CD4-positive, alpha-beta T cell treated with Interferon gamma for 1 hour (primary cell): ENCODE data around the gene TEX10.
A peak's percentile ranks its signal among the peaks of the same experiment; 100 is the strongest.
"Not testable (repeated sequence)": the region's sequence is repeated elsewhere in the genome, so short reads cannot be mapped to it uniquely, and the experiment has no call there.

ENCODE experiments used
- DNase-seq: peaks from one replicate; pipeline ENCODE4 v3.0.0-alpha.2; 2020

Gene TEX10

GRCh38 chr9:100341889-100342288 is 10.9 kb downstream of the TEX10 start:
- DNase-seq: no peak

DNA sequence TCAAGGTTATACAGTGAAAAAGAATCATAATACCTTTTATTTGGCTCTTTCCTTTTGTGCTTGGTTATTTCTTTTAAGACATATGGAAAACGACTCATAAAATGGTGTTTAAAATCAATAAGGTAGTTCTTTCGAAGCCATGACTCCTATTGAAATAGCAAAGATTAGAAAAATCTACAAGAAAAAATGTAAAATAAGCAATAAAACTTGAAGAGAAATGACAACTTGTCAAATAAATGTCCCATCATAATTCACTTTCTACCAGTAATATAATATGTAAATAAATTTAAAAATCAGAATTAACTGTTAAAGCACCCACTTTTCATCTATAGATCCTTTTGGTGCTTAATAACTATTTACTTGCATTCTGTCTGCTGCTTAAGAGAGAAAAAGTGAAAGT is 12.5 kb downstream of the TEX10 start:
- no peak for DNase-seq

DNA sequence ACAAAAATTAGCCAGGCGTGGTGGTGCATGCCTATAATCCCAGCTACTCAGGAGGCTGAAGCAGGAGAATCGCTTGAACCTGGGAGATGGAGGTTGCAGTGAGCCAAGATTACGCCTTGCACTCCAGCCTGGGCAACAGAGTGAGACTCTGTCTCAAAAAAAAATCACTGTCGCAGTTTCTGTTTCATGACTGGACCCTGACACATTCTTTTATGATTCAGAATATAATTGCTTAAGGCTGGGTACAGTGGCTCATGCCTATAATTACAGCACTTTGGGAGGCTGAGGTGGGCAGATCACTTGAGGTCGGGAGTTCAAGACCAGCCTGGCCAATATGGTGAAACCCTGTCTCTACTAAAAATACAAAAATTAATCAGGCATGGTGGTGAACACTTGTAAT is 14.0 kb downstream of the TEX10 start:
- not testable (repeated sequence) for DNase-seq

- no peak for DNase-seq
Observed at GRCh38 chr9:100324594-100325200, 28.0 kb downstream of the TEX10 start.

DNA sequence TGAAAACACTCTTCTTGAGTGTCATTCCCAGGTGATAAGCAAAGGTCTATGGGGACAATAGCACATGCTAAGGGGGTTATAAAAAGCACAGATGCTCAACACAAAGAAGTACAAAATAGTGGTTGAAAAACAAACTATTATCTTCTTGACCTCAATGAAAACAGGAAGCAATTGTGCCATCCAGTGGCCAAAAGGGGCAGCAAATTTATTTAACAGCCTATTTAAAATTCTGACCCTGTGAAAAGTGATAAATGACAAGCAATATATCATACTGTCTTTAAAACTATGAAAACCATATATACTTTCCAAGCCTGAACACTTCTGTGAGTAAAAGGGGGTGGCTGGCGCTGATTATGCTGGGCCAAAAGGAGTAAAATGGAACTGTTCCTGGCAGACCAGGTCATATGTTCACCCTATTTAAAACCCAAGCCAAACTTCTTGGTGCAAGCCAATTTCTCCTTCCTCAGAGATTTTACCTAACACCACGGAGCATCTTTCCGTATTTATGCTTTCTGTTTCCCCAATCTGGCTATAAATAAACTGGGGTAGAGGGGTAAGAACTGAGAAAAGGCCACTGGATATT is 29.7 kb downstream of the TEX10 start:
- DNase-seq: peak; percentile 13

- DNase-seq: no peak
Observed at GRCh38 chr9:100317706-100318105, 35.0 kb downstream of the TEX10 start.

- no peak for DNase-seq
Observed at GRCh38 chr9:100315561-100315960, 37.2 kb downstream of the TEX10 start.

DNA sequence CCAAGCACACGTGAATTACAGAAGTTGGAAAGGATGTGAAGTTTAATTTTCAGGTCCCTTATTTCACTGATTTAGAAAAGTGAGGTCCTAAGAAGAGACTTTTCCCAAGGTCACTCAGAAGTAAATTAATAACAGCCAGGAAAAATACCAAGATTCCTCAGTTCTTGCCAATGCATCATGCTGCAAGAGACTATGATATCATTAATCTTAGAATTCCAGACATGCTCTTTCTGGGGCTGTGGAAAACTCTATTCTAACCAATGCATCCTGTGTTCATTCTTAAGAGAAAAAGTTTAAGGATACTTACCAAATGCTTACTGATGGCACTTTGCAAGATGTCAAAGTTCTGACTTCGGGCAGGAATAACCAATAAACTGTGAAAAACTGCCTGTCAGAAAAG is 42.8 kb downstream of the TEX10 start:
- no peak for DNase-seq

- no peak for DNase-seq
Observed at GRCh38 chr9:100308965-100309564, 43.7 kb downstream of the TEX10 start.

GRCh38 chr9:100307080-100307479 is 45.7 kb downstream of the TEX10 start:
- no peak for DNase-seq

- DNase-seq: no peak
Observed at GRCh38 chr9:100306283-100306682, 46.5 kb downstream of the TEX10 start.

GRCh38 chr9:100303747-100304146 is 49.0 kb downstream of the TEX10 start:
- DNase-seq: no peak

DNA sequence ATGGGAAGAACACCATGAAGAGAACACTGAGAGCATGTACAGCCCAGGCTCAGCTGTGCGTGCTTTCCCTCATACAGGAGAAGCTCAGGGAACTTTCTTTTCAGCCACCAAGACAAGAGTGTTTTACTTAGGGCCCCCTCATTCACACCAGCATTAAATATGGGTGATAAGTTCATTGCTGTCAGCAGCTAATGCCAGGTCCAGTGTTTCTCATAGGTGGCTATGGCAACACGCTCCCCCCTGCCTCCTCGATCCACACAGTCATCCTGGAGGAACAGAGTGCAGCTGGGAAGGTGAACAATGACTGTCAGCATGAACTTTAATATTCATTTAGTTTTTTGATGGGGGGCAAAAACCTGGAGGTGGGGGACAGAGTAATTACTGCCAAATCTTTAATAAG is 54.4 kb downstream of the TEX10 start:
- no peak for DNase-seq

DNA sequence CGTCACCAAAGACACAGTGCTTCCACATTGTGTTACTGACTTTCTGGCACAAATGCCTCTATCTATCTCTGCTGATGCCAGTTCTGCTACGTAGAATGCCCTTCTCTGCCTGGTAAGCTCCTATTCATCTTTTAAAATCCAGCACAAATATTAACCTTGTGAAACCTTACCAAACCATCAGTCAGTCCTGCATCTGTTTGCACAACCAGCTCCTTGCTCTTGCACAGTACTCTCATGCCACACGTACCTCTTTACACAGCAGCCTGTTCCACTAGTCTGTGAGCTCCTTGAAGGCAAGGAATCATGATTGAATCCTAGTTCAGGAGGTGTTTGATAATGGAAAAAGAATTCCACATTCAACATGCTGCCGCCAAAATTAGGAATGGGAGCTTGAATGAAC is 56.3 kb downstream of the TEX10 start:
- DNase-seq: no peak

GRCh38 chr9:100295240-100295639 is 57.5 kb downstream of the TEX10 start:
- DNase-seq: no peak

GRCh38 chr9:100294806-100295205 is 57.9 kb downstream of the TEX10 start:
- no peak for DNase-seq

DNA sequence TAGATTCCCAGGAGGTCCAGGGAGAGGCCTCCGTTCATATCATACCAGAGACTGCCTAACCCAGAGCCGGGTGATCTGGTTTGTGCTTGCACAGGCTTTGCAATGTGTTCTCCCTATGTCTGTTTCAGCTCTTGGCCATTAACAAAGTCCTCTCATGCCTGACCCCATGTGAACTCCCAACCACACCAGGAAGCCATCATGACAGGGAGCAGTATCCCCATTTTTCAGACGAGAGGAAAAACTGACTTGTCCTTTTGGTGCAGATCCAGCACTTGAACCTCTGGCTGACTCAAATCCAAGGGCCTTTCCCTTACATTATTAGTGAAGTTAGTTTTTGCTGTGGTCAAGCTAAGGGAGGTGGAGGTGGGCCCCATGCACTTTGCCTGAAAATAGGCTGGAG is 58.4 kb downstream of the TEX10 start:
- DNase-seq: no peak

- no peak for DNase-seq
Observed at GRCh38 chr9:100292414-100292813, 60.3 kb downstream of the TEX10 start.

DNA sequence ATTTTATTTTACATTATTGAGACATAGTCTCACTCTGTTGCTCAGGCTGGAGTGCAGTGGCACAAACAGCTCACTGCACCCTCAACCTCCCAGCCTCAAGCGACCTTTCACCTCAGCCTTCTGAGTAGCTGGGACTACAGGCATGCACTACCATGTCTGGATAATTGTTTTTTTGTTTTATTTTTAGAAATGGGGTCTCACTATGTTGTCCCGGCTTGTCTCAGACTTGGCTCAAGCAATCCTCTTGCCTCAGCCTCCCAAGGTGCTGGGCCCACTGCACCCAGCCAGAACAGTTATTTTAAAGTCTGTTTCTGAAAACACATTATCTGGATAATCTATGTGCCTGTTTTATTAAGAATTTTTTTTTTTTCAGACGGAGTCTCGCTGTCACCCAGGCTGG is 62.0 kb downstream of the TEX10 start:
- DNase-seq: no peak

DNA sequence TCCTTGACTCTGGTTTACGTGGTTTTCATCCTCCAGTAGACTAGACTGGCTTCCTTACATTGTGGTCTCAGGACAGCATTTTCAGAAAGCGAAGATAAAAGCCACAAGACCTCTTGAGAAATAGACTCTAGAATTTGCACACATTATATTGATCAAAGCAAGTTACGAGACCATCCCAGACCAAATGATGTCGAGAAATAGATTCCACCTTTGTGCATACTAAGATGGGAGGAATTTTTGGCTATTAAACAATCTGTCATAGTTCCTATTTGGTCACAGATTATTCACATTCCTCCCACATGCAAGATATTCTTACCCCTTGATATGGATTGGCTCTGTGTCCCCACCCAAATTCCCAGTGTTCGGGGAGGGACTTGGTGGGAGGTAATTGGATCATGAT is 65.6 kb downstream of the TEX10 start:
- DNase-seq: no peak

DNA sequence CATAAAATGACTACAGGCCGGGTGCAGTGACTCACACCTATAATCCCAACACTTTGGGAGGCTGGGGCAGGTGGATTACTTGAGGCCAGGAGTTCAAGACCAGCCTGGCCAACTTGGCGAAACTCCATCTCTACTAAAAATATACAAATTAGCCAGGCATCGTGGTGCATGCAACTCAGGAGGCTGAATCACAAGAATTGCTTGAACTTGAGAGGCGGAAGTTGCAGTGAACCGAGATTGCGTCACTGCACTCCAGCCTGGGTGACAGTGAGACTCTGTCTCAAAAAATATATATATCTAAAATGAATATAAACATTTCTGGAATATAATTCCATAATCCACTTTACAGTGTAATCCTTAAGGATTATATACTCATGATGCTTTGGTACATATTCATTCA is 66.5 kb downstream of the TEX10 start:
- no peak for DNase-seq

DNA sequence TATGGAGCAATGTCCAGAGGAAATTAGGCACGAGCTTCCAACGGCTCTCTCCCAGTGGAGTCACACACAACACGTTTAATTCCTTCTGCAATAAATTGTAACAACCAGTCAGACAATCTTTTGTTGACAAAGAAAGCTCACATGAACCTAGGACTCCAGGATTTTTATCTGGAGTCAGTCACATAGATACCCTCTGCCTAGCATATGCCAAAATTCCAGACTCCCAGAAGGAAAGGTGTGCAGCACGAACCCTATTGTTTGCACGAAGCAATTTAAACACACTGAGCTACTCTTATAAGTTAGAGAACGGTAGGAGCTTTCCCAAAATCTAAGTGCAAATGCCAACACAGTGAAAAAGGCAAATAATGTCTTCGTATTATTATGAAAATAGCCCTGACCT is 67.1 kb downstream of the TEX10 start:
- no peak for DNase-seq

DNA sequence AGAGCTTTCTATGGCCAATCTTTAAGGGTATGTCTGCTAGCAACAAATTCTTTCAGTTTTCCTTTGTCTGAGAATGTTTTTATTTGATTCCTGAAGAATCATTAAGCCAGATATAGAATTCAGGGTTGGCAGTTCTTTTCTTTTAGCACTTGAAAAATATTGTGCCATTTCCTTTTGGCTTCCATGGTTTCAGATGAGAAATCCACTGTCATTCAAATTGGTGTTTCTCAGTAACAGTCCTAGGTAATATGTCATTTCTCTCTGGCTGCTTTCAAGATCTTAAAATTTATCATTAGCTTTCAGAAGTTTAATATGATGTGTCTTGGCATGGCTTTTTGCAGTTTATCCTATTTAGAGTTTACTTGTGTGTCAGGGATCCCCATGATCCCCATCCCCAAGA is 67.7 kb downstream of the TEX10 start:
- DNase-seq: no peak

- DNase-seq: no peak
Observed at GRCh38 chr9:100284247-100284646, 68.5 kb downstream of the TEX10 start.

DNA sequence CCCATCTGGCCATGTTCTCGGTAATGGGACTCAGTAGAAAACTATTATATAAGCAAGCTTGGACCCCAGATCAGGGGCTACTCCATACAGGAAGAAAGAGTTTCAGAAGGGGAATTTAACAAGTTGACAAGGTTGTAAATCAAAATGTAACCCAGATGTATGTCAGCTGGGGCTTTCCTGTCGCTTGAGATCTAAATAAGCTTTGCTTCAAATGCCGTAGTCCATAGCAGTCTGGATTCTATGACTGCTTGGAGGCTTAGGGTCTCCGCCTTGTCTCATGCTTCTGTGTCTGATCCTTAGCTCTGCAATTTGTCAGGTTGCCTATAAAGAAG is 70.4 kb downstream of the TEX10 start:
- DNase-seq: no peak
